Measurements from ENCODE around the gene ACER3. TPM values are rescaled to one million over a fixed set of nuclear protein-coding genes. Genes with fewer than 3 reads are reported as not detected.
A peak's percentile ranks its signal among the peaks of the same experiment; 100 is the strongest.

Gene ACER3
- total and polyA plus RNA-seq, 7 donors, result 5.6 to 13.2 (median 9.4) TPM

GRCh38 chr11:77072851-77073327 is 212.2 kb downstream of the ACER3 start:
- H3K27ac ChIP-seq, result peak overlapping the region; percentile 77 to 92 (median 86)
- H3K9me3 ChIP-seq, result no peaks in the 10 kb centered on the region
- H3K27me3 ChIP-seq, result no peaks in the 10 kb centered on the region
- 30 to 55% methylated on average over 8 of the region's 8 CpGs for WGBS, 2 donors
- no peak for DNase-seq
- H3K36me3 ChIP-seq, result no peaks in the 10 kb centered on the region
- H3K4me3 ChIP-seq, result no peak overlapping the region
- intact Hi-C loops (cut with DNase I), result loop anchor here (1.0 kb wide), 1 partner anchor 26 kb away; no protein-coding TSS in a partner anchor
- no peak for TF ChIP-seq CTCF (IDR thresholded peaks at IDR 0.05)
- no peak for TF ChIP-seq POLR2A (IDR thresholded peaks at IDR 0.05)
- no peak for TF ChIP-seq EP300 (IDR thresholded peaks at IDR 0.05)
- no peak for TF ChIP-seq POLR2AphosphoS5 (IDR thresholded peaks at IDR 0.05)
- peaks cover 2 to 50% (median 41%) of the 10 kb centered on the region in 4 donors for H3K4me1 ChIP-seq

- peak in 1 of 2 donors; percentile 45 for TF ChIP-seq POLR2A (IDR thresholded peaks at IDR 0.05)
- TF ChIP-seq POLR2AphosphoS5 (IDR thresholded peaks at IDR 0.05), result peak; percentile 64 to 86 (median 86)
- no peak for TF ChIP-seq EP300 (IDR thresholded peaks at IDR 0.05)
- TF ChIP-seq CTCF (IDR thresholded peaks at IDR 0.05), result peak; percentile 26 to 63 (median 58)
- intact Hi-C loops (cut with DNase I), result loop anchor here (1.0 kb wide), 1 partner anchor 26 kb away; no protein-coding TSS in a partner anchor
- no peaks in the 10 kb centered on the region for H3K27me3 ChIP-seq
- DNase-seq, result peak; percentile 98
- H3K4me1 ChIP-seq, result peaks cover 2 to 44% (median 35%) of the 10 kb centered on the region in 4 donors
- no peak overlapping the region for H3K4me3 ChIP-seq
- H3K9me3 ChIP-seq, result no peaks in the 10 kb centered on the region
- H3K36me3 ChIP-seq, result no peaks in the 10 kb centered on the region
- 19 to 56% methylated on average over 11 of the region's 11 CpGs for WGBS, 2 donors
- peak overlapping the region; percentile 77 to 92 (median 86) for H3K27ac ChIP-seq
Measured at GRCh38 chr11:77073328-77074001, 212.7 kb downstream of the ACER3 start.

- peak overlapping the region; percentile 77 to 92 (median 86) for H3K27ac ChIP-seq
- intact Hi-C loops (cut with DNase I), result no loop called here
- peaks cover 2 to 42% (median 33%) of the 10 kb centered on the region in 4 donors for H3K4me1 ChIP-seq
- no peaks in the 10 kb centered on the region for H3K27me3 ChIP-seq
- WGBS, 2 donors, result 21 to 73% methylated on average over 5 of the region's 5 CpGs
- no peaks in the 10 kb centered on the region for H3K36me3 ChIP-seq
- no peaks in the 10 kb centered on the region for H3K9me3 ChIP-seq
- TF ChIP-seq POLR2AphosphoS5 (IDR thresholded peaks at IDR 0.05) (no peak), EP300 (IDR thresholded peaks at IDR 0.05) (no peak), POLR2A (IDR thresholded peaks at IDR 0.05) (no peak), CTCF (IDR thresholded peaks at IDR 0.05) (no peak)
- peak; percentile 63 for DNase-seq
- no peak overlapping the region for H3K4me3 ChIP-seq
Measured at GRCh38 chr11:77074205-77074604, 213.5 kb downstream of the ACER3 start.

- intact Hi-C loops (cut with DNase I), result no loop called here
- 39 to 76% methylated on average over 14 to 15 of the region's 15 CpGs for WGBS, 2 donors
- peak; percentile 56 for DNase-seq
Measured at GRCh38 chr11:77074626-77075221, 214.0 kb downstream of the ACER3 start.

More at GRCh38 chr11:77074626-77075221, 214.0 kb downstream of the ACER3 start:
- Histone ChIP-seq H3K36me3 (no peaks in the 10 kb centered on the region), H3K27me3 (no peaks in the 10 kb centered on the region), H3K4me1 (peaks cover 2 to 42% (median 31%) of the 10 kb centered on the region in 4 donors), H3K9me3 (no peaks in the 10 kb centered on the region), H3K27ac (peak overlapping the region; percentile 77 to 92 (median 86)), H3K4me3 (no peak overlapping the region)
- TF ChIP-seq POLR2AphosphoS5 (IDR thresholded peaks at IDR 0.05) (no peak), POLR2A (IDR thresholded peaks at IDR 0.05) (no peak), CTCF (IDR thresholded peaks at IDR 0.05) (no peak), EP300 (IDR thresholded peaks at IDR 0.05) (no peak)

All from sigmoid colon (tissue), 7 donors.